Hematopoietic multipotent progenitor cell (in vitro differentiated cells): ENCODE results near the gene APH1B. TPM values are rescaled to one million over a fixed set of nuclear protein-coding genes. Genes with fewer than 3 reads are reported as not detected.

Source experiments
- DNase-seq, 3 donors: peaks; one replicate each; pipeline ENCODE4 v3.0.0-alpha.2; 2011 to 2015; ENCODE audit warnings: low read depth in 2 of 3, low spot score in 2 of 3
- total RNA-seq: library from RNA; depleted of rRNA; stranded (reverse); fragments of >200 nt; gene quantifications from one replicate; pipeline ENCODE4 v1.2.3, GENCODE V29; 2012

The APH1B gene
- total RNA-seq, 1 donor: 20.5 TPM

- peak in 2 of 3 donors; percentile 18 to 70 for DNase-seq
Observed at GRCh38 chr15:63348392-63348791, 71.0 kb downstream of the APH1B start.

GRCh38 chr15:63349156-63349555 lies 71.8 kb downstream of the APH1B start:
- DNase-seq: no peak

DNA sequence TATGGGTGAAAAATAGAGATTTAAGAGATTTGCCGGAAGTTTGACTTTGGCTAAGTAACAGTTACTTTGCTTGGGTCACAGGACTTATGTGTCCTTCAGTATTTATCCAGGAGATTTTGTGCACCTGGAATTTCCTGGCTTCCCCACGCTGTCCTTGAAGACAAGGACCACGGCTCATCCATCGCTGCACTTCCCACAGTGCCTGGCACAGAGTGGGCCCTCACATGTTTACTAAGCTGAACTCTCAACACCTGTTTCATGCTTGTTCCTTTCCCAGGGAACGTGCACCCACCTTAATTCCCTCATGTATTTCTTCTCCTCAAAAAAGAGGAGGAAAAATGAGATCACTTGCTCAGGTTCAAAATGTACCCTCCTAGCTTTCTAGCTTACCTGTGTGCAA lies 72.2 kb downstream of the APH1B start:
- DNase-seq: no peak

DNA sequence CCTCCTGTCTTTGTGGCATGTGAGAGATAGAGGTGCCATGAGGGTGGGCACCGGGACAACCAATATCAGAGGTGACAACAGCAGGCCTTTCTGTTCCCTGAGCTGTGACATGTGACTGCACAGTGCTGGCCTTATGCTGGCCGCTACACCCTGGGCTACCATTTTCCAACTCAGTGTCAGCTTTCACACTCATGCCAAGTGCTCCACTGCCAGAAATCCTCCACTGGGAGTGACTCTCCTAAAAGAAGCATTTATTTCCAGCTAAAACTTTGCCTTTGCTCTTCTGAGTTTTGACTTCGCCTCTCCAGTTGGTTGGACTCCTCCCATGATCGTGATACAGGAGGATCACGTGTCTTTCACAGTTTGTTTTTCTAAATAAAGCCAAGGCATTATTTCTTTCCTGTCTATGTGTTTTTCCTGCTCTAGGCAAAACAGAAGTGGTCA lies 72.8 kb downstream of the APH1B start:
- no peak for DNase-seq

DNA sequence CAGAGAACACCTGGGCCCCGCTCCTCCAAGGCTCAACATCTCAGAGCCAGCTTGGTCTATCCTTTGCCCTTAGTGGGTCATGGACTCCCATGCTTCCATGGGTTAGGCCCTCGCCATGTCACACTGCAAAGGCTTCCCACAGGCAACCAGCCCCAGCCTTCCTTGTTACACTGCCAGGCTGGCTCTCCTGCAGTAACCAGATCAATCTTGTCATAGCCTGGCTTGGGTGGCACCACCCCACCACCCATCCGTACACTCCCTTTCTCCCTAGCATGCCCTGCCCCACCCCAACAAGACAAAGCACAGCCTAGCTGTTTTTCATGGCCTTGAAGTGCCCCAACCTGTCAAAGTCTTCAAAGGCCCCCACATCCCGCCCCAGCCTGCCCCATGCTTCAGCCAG lies 73.8 kb downstream of the APH1B start:
- no peak for DNase-seq

DNA sequence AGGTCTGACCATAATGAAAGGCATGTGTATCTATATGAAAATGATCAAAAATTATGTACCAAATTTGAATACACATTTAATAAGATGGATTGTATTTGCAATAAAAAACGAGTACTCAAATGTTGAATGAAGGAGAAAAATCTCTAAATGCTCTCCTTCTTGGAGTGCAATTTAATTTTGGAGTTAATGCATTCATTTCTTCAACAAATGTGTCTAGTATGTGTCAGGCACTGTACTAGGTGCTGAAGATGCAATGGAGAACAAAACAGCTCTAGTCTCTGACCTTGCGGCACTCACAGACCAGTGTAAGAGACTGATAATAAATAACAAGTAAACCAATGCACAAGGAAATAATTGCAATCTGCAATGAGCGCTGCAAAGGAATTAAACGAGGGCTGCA lies 75.4 kb downstream of the APH1B start:
- no peak for DNase-seq

DNA sequence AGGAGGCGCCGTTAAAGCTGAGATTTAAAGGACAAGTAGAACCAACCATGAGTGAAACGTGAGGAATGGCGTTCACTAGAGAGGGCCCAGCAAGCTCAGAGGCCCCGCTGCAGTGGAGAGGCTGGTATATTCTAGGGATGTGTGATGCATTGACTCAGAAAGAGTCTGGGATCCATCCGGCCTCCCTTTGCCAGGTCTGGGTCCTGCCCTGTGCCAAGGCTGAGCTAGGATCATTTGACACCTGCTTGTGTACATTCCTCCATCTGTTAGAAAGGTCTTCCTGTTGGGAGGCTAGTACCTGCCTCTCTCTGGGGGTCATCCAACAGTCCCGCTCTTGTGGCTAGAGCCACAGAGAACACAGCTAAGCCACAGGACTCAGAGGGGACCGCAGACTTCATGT lies 75.9 kb downstream of the APH1B start:
- DNase-seq: no peak

GRCh38 chr15:63353887-63354286 lies 76.5 kb downstream of the APH1B start:
- DNase-seq: no peak

DNA sequence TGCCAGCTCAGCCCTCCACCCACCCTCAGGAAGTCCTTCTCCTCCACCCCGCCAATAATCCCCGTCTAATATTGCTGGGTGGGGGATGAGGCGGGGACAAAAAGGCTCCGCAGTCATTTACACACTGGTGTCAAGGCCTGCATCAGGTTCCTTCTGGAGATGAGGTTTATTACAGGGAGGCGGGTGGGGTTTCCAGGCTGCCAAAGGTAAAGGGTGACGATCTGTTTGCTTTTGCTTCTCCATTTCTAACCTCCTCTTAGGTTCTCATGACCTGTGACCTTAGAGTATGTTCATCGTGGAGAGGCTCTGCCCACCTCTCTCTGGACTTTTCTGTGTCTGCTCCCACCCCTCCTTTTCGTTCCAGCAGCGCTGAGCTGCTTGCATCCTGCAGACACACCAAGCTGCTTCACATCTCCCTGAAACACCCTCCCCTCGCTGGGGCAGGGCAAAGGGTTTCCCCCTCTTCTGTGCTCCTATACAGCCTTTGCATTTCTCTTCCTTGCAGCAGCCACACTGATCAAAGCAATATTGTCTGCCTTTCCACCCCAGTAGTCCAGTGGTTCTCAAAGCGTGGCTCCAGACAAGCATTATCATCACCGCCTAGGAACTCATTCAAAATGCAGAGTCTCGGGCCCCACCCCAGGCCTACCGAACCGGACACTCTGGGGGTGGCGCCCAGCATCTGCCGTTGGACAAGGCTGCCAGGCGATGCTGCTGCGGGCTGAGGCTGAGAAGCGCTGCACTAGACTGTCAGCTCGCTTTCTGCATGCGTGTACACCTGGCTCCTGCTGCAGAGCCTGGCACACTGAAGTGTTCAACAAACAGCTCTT lies 77.6 kb downstream of the APH1B start:
- no peak for DNase-seq

GRCh38 chr15:63357061-63357460 lies 79.7 kb downstream of the APH1B start:
- DNase-seq: no peak

- DNase-seq: no peak
Observed at GRCh38 chr15:63357731-63358130, 80.3 kb downstream of the APH1B start.

- no peak for DNase-seq
Observed at GRCh38 chr15:63358241-63359029, 81.0 kb downstream of the APH1B start.

Other genes starting within 250 kb of the APH1B start
- gene TPM1, start 234.9 kb upstream of the APH1B start, total RNA-seq: 35.5 TPM
- gene LACTB, start 155.7 kb upstream of the APH1B start, total RNA-seq: 7.3 TPM
- 17.2 TPM for gene RPS27L, start 120.1 kb upstream of the APH1B start, total RNA-seq
- 14.0 TPM for gene RAB8B, start 88.0 kb upstream of the APH1B start, total RNA-seq
- under 0.01 TPM for gene CA12, start 104.2 kb downstream of the APH1B start, total RNA-seq
- gene USP3, start 227.0 kb downstream of the APH1B start, total RNA-seq: 24.8 TPM